Ammon's horn (tissue), 1 donor: ENCODE results near the gene HENMT1.
"Not testable (repeated sequence)": the region's sequence is repeated elsewhere in the genome, so short reads cannot be mapped to it uniquely, and the experiment has no call there.

Experiments used
- DNase-seq: peaks from one replicate; pipeline ENCODE4 v3.0.0-alpha.2; 2016; ENCODE audit warnings: low spot score

Gene HENMT1

GRCh38 chr1:108671143-108671542 is 10.2 kb upstream of the HENMT1 start:
- DNase-seq: no peak

- no peak for DNase-seq
These were observed 9.4 kb upstream of the HENMT1 start for GRCh38 chr1:108670131-108670773.

DNA sequence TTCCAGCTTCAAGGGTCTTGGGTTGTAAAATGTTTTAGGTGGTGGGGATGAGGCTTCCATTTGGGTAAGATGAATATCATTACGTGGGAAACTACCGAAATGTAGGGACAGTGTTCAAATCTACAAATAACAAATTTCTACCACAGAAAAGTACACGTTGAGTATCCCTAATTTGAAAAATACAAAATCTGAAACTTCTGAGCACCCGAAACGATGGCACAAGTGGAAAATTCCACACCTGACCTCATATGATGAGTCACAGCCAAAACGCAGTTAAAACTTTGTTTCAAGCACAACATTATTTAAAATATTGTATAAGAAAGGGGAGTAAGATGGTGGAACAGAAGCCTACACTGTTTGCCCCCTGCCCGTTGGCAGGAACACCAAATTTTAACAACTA is 8.8 kb upstream of the HENMT1 start:
- no peak for DNase-seq

- no peak for DNase-seq
These were observed 7.9 kb upstream of the HENMT1 start for GRCh38 chr1:108668777-108669176.

DNA sequence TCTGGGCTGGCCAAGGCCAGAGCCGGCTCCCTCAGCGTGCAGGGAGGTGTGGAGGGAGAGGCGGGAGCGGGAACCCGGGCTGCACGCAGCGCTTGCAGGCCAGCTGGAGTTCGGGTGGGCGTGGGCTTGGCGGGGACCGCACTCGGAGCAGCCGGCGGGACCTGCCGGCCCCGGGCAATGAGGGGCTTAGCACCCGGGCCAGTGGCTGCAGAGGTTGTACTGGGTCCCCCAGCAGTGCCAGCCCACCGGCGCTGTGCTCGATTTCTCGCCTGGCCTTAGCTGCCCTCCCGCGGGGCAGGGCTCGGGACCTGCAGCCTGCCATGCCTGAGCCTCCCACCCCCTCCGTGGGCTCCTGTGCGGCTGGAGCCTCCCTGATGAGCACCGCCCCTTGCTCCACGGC is 6.5 kb upstream of the HENMT1 start:
- DNase-seq: not testable (repeated sequence)

DNA sequence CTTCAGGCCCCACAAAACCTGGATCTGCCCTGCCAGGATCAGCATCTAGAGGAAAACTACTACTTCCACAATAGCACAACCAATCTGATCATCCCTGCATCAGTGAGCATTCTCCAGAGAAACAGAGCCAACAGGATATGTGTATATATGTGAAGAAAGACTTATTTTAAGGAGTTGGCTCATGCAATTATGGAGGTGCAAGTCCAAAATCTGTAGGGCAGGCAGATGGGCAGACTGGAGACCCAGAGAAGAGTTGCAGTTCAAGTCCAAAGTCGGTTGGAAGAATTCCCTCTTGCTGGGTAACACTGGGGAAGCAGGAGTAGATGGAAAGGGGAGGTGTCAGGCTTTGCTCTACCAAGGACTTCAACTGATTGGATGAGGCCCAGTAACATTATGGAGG is 4.9 kb upstream of the HENMT1 start:
- DNase-seq: no peak

GRCh38 chr1:108665067-108665466 is 4.2 kb upstream of the HENMT1 start:
- no peak for DNase-seq

GRCh38 chr1:108664481-108664880 is 3.6 kb upstream of the HENMT1 start:
- no peak for DNase-seq

GRCh38 chr1:108663074-108663473 is 2.2 kb upstream of the HENMT1 start:
- DNase-seq: no peak

DNA sequence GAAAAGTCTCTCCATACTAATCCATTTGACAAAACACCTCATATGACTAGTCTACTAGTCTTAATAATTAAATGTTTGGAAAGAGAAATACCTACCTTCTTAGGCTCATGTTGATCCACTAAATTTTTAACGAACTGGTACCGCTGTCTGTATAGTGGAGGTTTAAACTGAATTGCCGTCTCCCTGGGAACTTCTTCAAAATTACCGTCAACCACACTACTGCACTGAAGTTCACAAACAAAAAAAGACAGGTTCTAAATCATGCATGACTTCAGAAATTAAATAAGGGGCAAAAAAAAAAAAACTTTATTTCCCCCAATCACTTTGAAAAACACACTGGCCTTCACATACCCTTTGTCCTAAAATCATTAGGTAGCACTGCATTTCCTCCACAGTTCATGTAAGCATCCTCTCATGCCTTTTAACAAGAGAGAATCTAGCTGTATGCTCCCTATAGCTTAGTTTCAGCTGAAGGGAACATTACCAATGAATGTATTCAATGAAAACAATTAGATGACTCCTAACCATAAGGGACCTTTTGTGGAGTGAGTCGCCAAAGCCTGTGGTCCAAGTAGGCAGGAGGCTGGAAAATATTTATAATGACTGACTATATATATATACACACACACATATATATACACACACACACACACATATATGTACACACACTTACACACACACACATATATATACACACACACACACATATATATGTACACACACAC is 3.4 kb downstream of the HENMT1 start:
- no peak for DNase-seq

GRCh38 chr1:108653431-108654105 is 7.3 kb downstream of the HENMT1 start:
- DNase-seq: no peak

DNA sequence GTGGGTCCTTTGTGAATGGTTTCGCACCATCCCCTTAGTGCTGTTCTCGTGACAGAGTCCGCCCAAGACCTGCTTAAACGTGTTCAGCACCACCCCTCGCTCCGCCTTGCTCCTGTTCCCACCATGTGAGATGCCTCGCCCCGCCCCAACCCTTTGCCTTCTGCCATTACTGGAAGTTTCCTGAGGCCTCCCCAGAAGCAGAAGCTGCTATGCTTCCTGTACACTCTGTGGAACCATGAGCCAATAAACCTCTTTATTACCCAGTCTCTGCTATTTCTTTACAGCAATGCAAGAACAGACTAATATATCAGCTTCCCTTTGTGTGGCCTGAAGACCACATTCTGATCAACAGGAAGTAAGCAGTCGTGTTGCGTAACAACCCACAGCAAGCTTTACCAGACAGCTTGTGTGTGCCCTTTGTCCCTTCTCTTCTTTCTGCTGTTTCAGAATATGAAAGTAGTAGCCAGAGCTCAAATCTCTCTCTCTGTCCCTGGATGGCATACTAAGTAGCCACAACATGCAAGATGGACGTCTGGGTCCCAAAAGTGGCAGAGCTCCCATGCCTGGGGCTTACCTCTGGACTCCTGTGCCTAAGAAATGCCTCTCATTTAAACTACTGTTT is 14.1 kb downstream of the HENMT1 start:
- DNase-seq: peak; percentile 81

DNA sequence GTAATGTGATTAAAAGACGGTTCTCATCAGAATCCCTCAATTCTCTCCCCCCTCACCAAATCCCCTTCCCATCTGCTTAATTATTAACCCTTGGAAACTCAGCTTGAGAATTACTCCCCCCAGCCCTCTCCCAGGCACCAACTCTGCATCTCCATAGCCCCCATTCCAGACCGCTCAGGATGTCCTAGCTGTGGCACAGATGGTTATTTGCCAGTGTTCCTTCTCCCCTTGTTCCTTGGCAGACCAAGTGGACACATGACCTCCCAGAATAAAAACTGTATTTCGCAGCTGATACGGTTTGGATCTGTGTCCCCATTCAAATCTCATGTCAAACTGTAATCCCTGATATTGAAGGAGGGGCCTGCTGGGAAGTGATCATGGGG is 14.6 kb downstream of the HENMT1 start:
- no peak for DNase-seq

GRCh38 chr1:108645564-108646184 is 15.2 kb downstream of the HENMT1 start:
- DNase-seq: no peak

DNA sequence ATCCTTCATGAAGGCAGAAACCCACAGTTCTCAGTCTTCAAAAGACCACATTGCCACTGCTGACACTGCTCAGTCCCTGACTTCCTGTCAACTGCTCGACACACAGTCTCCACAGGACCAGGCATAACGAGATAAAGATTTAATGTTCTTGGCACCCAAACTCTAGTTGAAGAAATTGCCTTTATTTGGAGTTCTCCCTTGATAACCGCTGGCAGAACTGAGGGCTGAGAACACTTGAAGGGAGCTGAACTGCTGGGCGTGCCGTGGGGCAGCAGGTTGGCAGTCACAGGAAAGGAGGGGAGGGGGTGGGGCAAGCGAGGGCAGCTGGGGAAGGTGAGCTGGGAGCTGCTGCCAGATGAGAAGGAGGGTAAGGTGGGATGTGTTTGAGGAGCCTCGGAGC is 15.9 kb downstream of the HENMT1 start:
- DNase-seq: no peak

DNA sequence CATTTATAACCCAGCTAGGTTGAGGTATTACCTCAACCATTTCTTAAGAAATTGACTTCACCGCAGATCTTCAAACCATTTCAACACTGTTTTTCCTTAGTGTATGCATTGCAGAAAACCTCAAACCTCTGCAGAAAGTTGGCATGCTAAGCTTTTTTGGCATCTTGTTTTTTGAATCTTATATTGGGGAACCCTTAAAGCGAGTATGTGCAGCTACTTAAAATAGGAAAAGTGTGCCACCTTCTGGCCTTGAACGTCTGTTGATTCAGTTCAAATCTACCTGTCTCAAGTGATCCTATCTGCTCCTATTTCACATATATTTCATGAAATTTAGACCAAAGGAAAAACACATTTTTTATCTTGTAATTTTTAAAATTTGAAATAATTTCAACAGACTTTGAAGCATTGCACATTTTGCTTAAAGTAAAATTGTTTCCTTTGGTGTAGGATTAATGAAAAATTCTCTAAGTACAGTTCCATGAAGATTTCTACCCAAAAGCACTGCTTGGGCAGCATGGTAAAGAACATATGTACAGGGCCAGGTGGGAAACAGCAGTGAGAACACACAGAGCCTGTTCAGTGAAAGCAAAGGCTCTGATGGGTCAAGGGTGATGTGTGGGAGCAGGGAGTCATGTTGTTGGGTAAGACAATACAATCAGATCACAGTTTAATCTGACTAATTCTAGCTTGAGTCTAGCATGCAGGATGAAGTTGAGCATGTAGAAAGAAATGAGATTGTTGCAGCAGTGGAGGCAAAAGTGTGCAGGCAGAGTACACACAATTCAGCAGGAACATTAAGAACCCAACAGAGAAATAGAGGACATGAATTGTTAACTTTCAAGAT is 17.2 kb downstream of the HENMT1 start:
- peak; percentile 84 for DNase-seq

- DNase-seq: not testable (repeated sequence)
These were observed 20.0 kb downstream of the HENMT1 start for GRCh38 chr1:108640863-108641262.

DNA sequence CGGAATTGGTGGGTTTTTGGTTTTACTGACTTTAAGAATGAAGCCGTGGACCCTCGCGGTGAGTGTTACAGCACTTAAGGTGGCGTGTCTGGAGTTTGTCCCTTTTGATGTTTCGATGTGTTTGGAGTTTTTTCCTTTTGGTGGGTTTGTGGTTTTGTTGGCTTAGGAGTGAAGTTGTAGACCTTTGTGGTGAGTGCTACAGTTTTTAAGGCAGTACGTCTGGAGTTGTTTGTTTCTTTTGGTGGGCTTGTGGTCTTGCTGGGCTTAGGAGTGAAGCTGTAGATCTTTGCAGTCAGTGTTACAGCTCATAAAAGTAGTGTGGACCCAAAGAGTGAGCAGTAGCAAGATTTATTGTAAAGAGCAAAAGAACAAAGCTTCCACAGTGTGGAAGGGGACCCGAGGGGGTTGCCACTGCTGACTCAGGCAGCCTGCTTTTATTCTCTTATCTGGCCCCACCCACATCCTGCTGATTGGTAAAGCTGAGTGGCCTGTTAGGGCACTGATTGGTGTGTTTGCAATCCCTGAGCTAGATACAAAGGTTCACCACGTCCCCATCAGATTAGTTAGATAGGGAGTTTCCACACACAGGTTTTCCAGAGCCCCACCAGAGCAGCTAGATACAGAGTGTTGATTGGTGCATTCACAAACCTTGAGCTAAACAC is 20.9 kb downstream of the HENMT1 start:
- no peak for DNase-seq

- no peak for DNase-seq
These were observed 24.0 kb downstream of the HENMT1 start for GRCh38 chr1:108636876-108637275.

- DNase-seq: no peak
These were observed 26.4 kb downstream of the HENMT1 start for GRCh38 chr1:108634521-108634920.

GRCh38 chr1:108628665-108629064 is 32.2 kb downstream of the HENMT1 start:
- DNase-seq: no peak
